Sciatic nerve (tissue), 1 donor: ENCODE measurements around the gene TM4SF18. TPM values are rescaled to one million over a fixed set of nuclear protein-coding genes. Genes with fewer than 3 reads are reported as not detected.

Source experiments
- total RNA-seq: library from RNA; stranded (reverse); fragmentation: NEBNext Ultra II Directional; extraction: Animal tissue kit (Norgen Biotek cat#: 25700); gene quantifications from one replicate; pipeline ENCODE4 v1.2.1, GENCODE V29; 2021
- donor health status: DM: no; HTN: no; CAD: no.

Gene TM4SF18
- total RNA-seq, 1 donor from 2014 or later, result 11.8 TPM

Other genes with a start within 250 kb of the TM4SF18 start
- 33.6 TPM for gene HLTF, start 247.1 kb downstream of the TM4SF18 start, total RNA-seq
- gene HPS3, start 204.0 kb downstream of the TM4SF18 start, total RNA-seq, result 27.4 TPM
- gene CP, start 111.8 kb downstream of the TM4SF18 start, total RNA-seq, result 26.1 TPM
- gene TM4SF1, start 44.0 kb upstream of the TM4SF18 start, total RNA-seq, result 149 TPM
- gene TM4SF4, start 141.1 kb upstream of the TM4SF18 start, total RNA-seq, result not detected